Neural progenitor cell (in vitro differentiated cells): ENCODE measurements around the gene SCAMP2. TPM values are rescaled to one million over a fixed set of nuclear protein-coding genes. Genes with fewer than 3 reads are reported as not detected.

ENCODE experiments used
- DNase-seq: peaks from one replicate; pipeline ENCODE4 v3.0.0-alpha.2; 2016; ENCODE audit warnings: low spot score
- H2AFZ ChIP-seq: fragments of 200-600 bp; sonication (generic); replicated peaks from 2 replicates; pipeline ENCODE4 v1.6.1; 2016; ENCODE audit warnings: antibody characterized with exemption
- H3F3A ChIP-seq: fragments of 200-600 bp; sonication (generic); 2 replicates; pipeline ENCODE4 v1.6.1; 2016; ENCODE audit warnings: antibody characterized with exemption, low read depth
- H3K27ac ChIP-seq: fragments of 200-600 bp; sonication (generic); 2 replicates; pipeline ENCODE4 v1.5.1; 2016; ENCODE audit warnings: mild to moderate bottlenecking
- H3K27me3 ChIP-seq: fragments of 200-600 bp; sonication (generic); 2 replicates; pipeline ENCODE4 v1.6.1; 2016; ENCODE audit warnings: mild to moderate bottlenecking, moderate library complexity
- H3K36me3 ChIP-seq: fragments of 200-600 bp; sonication (generic); 2 replicates; pipeline ENCODE4 v1.5.1; 2016
- H3K4me1 ChIP-seq: fragments of 200-600 bp; sonication (generic); 2 replicates; pipeline ENCODE4 v1.6.1; 2016; ENCODE audit warnings: mixed run types
- H3K4me2 ChIP-seq: fragments of 200-600 bp; sonication (generic); 2 replicates; pipeline ENCODE4 v1.6.1; 2016
- H3K4me3 ChIP-seq: fragments of 200-600 bp; sonication (generic); 2 replicates; pipeline ENCODE4 v1.5.1; 2016
- H3K79me2 ChIP-seq: fragments of 200-600 bp; sonication (generic); 2 replicates; pipeline ENCODE4 v1.6.1; 2016; ENCODE audit warnings: low read depth
- H3K9ac ChIP-seq: fragments of 200-600 bp; sonication (generic); 2 replicates; pipeline ENCODE4 v1.6.1; 2016
- H3K9me3 ChIP-seq: fragments of 200-600 bp; sonication (generic); 2 replicates; pipeline ENCODE4 v1.5.1; 2016; ENCODE audit warnings: low read depth
- H4K20me1 ChIP-seq: fragments of 200-600 bp; sonication (generic); 2 replicates; pipeline ENCODE4 v1.6.1; 2016; ENCODE audit warnings: low read depth
- H3K27ac Mint-ChIP-seq: 3 replicates; pipeline ENCODE4 v1.8.0; 2021; ENCODE audit warnings: mixed read lengths
- H3K27me3 Mint-ChIP-seq: 2 replicates; pipeline ENCODE4 v1.8.0; 2022; ENCODE audit warnings: low read depth, mild to moderate bottlenecking, inconsistent platforms, moderate library complexity, mixed read lengths; ENCODE audit not compliant: insufficient read depth
- H3K36me3 Mint-ChIP-seq: 3 replicates; pipeline ENCODE4 v1.8.0; 2021; ENCODE audit warnings: mixed read lengths
- H3K4me1 Mint-ChIP-seq: 3 replicates; pipeline ENCODE4 v1.8.0; 2021; ENCODE audit warnings: mixed read lengths
- H3K4me3 Mint-ChIP-seq: 3 replicates; pipeline ENCODE4 v1.8.0; 2021; ENCODE audit warnings: mild to moderate bottlenecking, moderate library complexity, mixed read lengths
- H3K9me3 Mint-ChIP-seq: 3 replicates; pipeline ENCODE4 v1.8.0; 2020; ENCODE audit warnings: mixed read lengths
- EZH2 ChIP-seq: fragments of 200-600 bp; sonication (generic); IDR thresholded peaks from 2 replicates; pipeline ENCODE4 v1.6.1; 2017; ENCODE audit warnings: antibody characterized with exemption, mild to moderate bottlenecking, moderate library complexity
- EZH2phosphoT487 ChIP-seq: fragments of 200-600 bp; sonication (generic); IDR thresholded peaks from 2 replicates; pipeline ENCODE4 v1.6.1; 2017; ENCODE audit warnings: antibody characterized with exemption
- total RNA-seq: library from RNA; depleted of rRNA; stranded (reverse); fragments of >200 nt; gene quantifications from 2 replicates; pipeline ENCODE4 v1.2.3, GENCODE V29; 2015; ENCODE audit warnings: low replicate concordance
- TF ChIP-seq, protein P1 (sequence below): fragments of 200-600 bp; sonication (generic); IDR thresholded peaks from 2 replicates; pipeline ENCODE4 v1.5.1; 2017; ENCODE audit warnings: antibody characterized with exemption, mild to moderate bottlenecking

SCAMP2 gene
- total RNA-seq, 1 donor from 2014 or later = 19.4 TPM

DNA sequence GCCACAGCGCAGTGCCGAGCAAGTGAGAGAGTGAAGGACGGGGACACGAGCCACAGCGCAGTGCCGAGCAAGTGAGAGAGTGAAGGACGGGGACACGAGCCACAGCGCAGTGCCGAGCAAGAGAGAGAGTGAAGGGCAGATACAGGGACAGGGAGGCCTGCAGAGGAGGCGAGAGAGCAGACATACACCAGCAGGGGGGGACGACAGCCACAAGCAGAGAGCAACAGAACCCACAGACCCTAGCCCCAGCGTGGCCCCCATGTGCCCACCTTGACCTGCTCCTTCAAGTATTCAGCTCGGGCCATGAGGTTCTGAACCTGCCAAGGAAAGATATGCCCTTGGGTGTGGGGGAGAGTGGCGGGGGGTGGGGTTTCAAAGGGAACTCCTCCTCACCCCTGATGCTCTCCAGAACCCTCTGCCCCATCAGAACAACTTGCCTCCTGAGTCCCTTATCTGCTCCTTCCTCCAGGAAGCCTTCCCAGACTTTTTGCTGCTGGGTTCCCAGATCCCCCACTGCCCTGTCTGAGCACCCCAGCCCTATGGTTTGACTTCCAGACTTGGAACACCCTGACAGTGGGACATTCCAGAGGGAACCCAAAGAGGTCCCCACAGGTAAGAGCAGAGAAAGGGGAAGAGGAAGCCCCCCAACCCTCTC lies 35.6 kb downstream of the SCAMP2 start:
- no peaks in the 10 kb centered on the region for H3K27me3 ChIP-seq
- Mint-ChIP-seq H3K36me3 (peaks cover 4% of the 10 kb centered on the region), H3K4me3 (no peak overlapping the region), H3K27ac (peak overlapping the region; percentile 76), H3K9me3 (no peaks in the 10 kb centered on the region), H3K4me1 (peaks cover 25% of the 10 kb centered on the region), H3K27me3 (peaks cover 8% of the 10 kb centered on the region)
- H3K9ac ChIP-seq = no peak overlapping the region
- H3K4me2 ChIP-seq = no peak overlapping the region
- DNase-seq = no peak
- peaks cover 5% of the 10 kb centered on the region for H3F3A ChIP-seq
- no peaks in the 10 kb centered on the region for H3K36me3 ChIP-seq
- H2AFZ ChIP-seq = no peak overlapping the region
- no peaks in the 10 kb centered on the region for H3K4me1 ChIP-seq
- no peaks in the 10 kb centered on the region for H3K9me3 ChIP-seq
- no peak overlapping the region for H3K27ac ChIP-seq
- no peak overlapping the region for H3K4me3 ChIP-seq
- H4K20me1 ChIP-seq = peaks cover 22% of the 10 kb centered on the region
- no peaks in the 10 kb centered on the region for H3K79me2 ChIP-seq
- no peak for TF ChIP-seq EZH2phosphoT487
- TF ChIP-seq, protein P1, sequence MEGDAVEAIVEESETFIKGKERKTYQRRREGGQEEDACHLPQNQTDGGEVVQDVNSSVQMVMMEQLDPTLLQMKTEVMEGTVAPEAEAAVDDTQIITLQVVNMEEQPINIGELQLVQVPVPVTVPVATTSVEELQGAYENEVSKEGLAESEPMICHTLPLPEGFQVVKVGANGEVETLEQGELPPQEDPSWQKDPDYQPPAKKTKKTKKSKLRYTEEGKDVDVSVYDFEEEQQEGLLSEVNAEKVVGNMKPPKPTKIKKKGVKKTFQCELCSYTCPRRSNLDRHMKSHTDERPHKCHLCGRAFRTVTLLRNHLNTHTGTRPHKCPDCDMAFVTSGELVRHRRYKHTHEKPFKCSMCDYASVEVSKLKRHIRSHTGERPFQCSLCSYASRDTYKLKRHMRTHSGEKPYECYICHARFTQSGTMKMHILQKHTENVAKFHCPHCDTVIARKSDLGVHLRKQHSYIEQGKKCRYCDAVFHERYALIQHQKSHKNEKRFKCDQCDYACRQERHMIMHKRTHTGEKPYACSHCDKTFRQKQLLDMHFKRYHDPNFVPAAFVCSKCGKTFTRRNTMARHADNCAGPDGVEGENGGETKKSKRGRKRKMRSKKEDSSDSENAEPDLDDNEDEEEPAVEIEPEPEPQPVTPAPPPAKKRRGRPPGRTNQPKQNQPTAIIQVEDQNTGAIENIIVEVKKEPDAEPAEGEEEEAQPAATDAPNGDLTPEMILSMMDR = peak; percentile 19

DNA sequence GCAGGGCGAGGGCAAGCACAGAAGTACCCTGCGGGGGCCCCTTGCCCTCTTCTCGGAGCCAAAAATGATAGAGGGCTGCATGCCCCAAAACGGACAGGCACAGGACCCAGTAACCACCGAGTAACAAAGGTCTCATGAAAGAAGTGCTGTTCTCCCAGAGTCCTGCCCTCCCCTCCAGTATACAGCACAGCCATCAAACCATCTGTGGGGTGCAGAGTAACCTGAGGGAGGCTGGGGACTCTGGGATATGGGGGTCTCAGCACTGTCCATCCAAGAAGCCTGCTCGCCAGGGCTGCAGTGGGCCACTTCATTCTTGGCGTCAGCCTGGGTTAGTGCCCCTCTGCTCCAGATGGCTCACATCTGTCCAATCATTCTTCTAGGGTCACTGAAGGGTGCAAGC lies 36.3 kb downstream of the SCAMP2 start:
- Mint-ChIP-seq H3K9me3 (no peaks in the 10 kb centered on the region), H3K4me1 (peaks cover 19% of the 10 kb centered on the region), H3K27ac (no peak overlapping the region), H3K27me3 (peaks cover 6% of the 10 kb centered on the region), H3K36me3 (peaks cover 4% of the 10 kb centered on the region), H3K4me3 (no peak overlapping the region)
- TF ChIP-seq, protein P1 = no peak
- TF ChIP-seq EZH2phosphoT487 (no peak), EZH2 (no peak)
- H3K79me2 ChIP-seq = no peaks in the 10 kb centered on the region
- no peak overlapping the region for H2AFZ ChIP-seq
- H3K9me3 ChIP-seq = no peaks in the 10 kb centered on the region
- no peak overlapping the region for H3K4me2 ChIP-seq
- no peak overlapping the region for H3K4me3 ChIP-seq
- H4K20me1 ChIP-seq = peaks cover 18% of the 10 kb centered on the region
- no peaks in the 10 kb centered on the region for H3K36me3 ChIP-seq
- H3K4me1 ChIP-seq = no peaks in the 10 kb centered on the region
- DNase-seq = no peak
- no peak overlapping the region for H3K27ac ChIP-seq
- peaks cover 5% of the 10 kb centered on the region for H3F3A ChIP-seq
- no peak overlapping the region for H3K9ac ChIP-seq
- H3K27me3 ChIP-seq = no peaks in the 10 kb centered on the region

DNA sequence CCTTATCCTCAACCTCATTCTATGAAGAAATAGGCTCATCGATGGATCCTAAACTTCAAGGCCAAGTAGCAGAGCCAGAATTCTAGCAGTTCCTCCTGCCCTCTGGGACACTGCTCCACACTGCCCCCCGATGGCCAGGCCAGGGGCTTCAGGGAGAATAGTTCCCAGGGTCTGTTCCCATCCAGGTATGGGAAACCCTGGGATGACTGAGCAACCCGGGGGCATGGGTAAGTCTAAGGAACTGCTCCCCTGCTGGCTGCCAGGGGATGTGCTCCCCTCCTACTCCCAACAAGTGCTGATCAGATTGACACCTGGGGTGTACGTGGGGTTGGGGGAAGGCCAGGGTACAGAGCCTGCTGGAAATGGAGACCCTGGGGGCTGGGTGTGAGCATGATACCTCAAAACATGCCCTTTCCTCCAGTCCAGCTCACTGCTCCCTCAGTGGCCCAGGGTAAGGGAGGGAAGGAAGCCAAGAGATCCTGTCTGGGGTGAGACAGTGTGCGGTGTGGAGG lies 37.8 kb downstream of the SCAMP2 start:
- Mint-ChIP-seq H3K36me3 (peaks cover 1% of the 10 kb centered on the region), H3K27ac (no peak overlapping the region), H3K27me3 (peaks cover 14% of the 10 kb centered on the region), H3K4me3 (no peak overlapping the region), H3K9me3 (no peaks in the 10 kb centered on the region), H3K4me1 (peaks cover 11% of the 10 kb centered on the region)
- TF ChIP-seq, protein P1 = peak; percentile 90
- TF ChIP-seq EZH2 (no peak), EZH2phosphoT487 (no peak)
- H4K20me1 ChIP-seq = peaks cover 14% of the 10 kb centered on the region
- no peak overlapping the region for H2AFZ ChIP-seq
- H3K4me2 ChIP-seq = no peak overlapping the region
- H3F3A ChIP-seq = peaks cover 5% of the 10 kb centered on the region
- H3K79me2 ChIP-seq = no peaks in the 10 kb centered on the region
- H3K36me3 ChIP-seq = no peaks in the 10 kb centered on the region
- no peak overlapping the region for H3K27ac ChIP-seq
- no peak overlapping the region for H3K4me3 ChIP-seq
- no peaks in the 10 kb centered on the region for H3K4me1 ChIP-seq
- H3K27me3 ChIP-seq = no peaks in the 10 kb centered on the region
- no peaks in the 10 kb centered on the region for H3K9me3 ChIP-seq
- DNase-seq = peak; percentile 75
- no peak overlapping the region for H3K9ac ChIP-seq
